A549 (cell line): ENCODE results near the gene PHACTR4. TPM values are rescaled to one million over a fixed set of nuclear protein-coding genes. Genes with fewer than 3 reads are reported as not detected.
"Not testable (repeated sequence)": the region's sequence is repeated elsewhere in the genome, so short reads cannot be mapped to it uniquely, and the experiment has no call there.

Experiments
- ATAC-seq, 2 experiments: fragments of 200-7000 bp in 1 of 2; fragments of >200 bp in 1 of 2; cut with Nextera tagmentation in 1 of 2; cut with Tn5 transposase in 1 of 2; 3 replicates each; pipeline versions ENCODE4 v1.8.0 to v1.9.1; 2018 to 2020; ENCODE audit warnings: mild to moderate bottlenecking in 1 of 2, moderate library complexity in 1 of 2
- CTCF ChIA-PET: fragments of 300-600 bp; sonication (Branson Sonifier 250); formaldehyde crosslinking; extraction: SDS; loops from one replicate; lab custom pipeline; 2021; ENCODE audit warnings: antibody characterized with exemption, inconsistent platforms; lab: Yijun Ruan, JAX
- POLR2A ChIA-PET: fragments of 350-600 bp; formaldehyde crosslinking; extraction: SDS; loops from one replicate; lab custom pipeline; 2021; ENCODE audit warnings: antibody characterized with exemption, inconsistent platforms; lab: Yijun Ruan, JAX
- DNase-seq, 2 experiments: peaks; one replicate each; pipeline versions ENCODE4 v3.0.0 to v3.0.0-alpha.2; 2011 to 2016; ENCODE audit warnings: low read depth in 1 of 2, low spot score in 1 of 2
- FAIRE-seq: peaks from 2 replicates; lab custom pipeline; 2011; peaks lifted over from hg19 to GRCh38; lab: Jason Lieb, UNC
- H3K27ac ChIP-seq, 2 experiments: fragments of >200 bp; sonication (Bioruptor Twin); formaldehyde crosslinking; 3 replicates each; pipeline ENCODE4 v1.5.1; 2016 to 2017
- H3K4me1 ChIP-seq: fragments of >200 bp; sonication (Bioruptor Twin); formaldehyde crosslinking; 3 replicates; pipeline ENCODE4 v1.6.1; 2016
- H3K4me2 ChIP-seq: fragments of >200 bp; sonication (Bioruptor Twin); formaldehyde crosslinking; 3 replicates; pipeline ENCODE4 v1.6.1; 2016
- H3K4me3 ChIP-seq: fragments of >200 bp; sonication (Bioruptor Twin); formaldehyde crosslinking; 3 replicates; pipeline ENCODE4 v1.5.1; 2016
- H3K9me3 ChIP-seq: fragments of >200 bp; sonication (Bioruptor Twin); formaldehyde crosslinking; 3 replicates; pipeline ENCODE4 v1.6.1; 2016
- CEBPB ChIP-seq, 2 experiments: fragments of >200 bp in 1 of 2; sonication (Bioruptor Twin) in 1 of 2; formaldehyde crosslinking in 1 of 2; IDR thresholded peaks; 2 replicates each; pipeline ENCODE4 v1.6.1; 2012 to 2016
- ELK1 ChIP-seq: fragments of 150-350 bp; IDR thresholded peaks from 2 replicates; pipeline ENCODE4 v1.6.1; 2014; ENCODE audit warnings: low read depth, mild to moderate bottlenecking, low read length
- FOSL2 ChIP-seq, 2 experiments: fragments of 450-650 bp in 1 of 2; fragments of >200 bp in 1 of 2; sonication (Bioruptor Twin) in 1 of 2; formaldehyde crosslinking; IDR thresholded peaks; 2 replicates each; pipeline versions ENCODE4 v1.5.0 to v1.6.1; 2016 to 2020; ENCODE audit warnings: mild to moderate bottlenecking in 1 of 2, moderate library complexity in 1 of 2
- HOXB13 ChIP-seq: fragments of 250-450 bp; sonication (Bioruptor Pico); IDR thresholded peaks from 2 replicates; pipeline ENCODE4 v1.5.0; 2020; ENCODE audit warnings: low read depth, mild to moderate bottlenecking, moderate library complexity
- KDM5A ChIP-seq: fragments of 200-600 bp; sonication (generic); IDR thresholded peaks from 2 replicates; pipeline ENCODE4 v1.6.1; 2016; ENCODE audit warnings: antibody characterized with exemption, mild to moderate bottlenecking
- MAFK ChIP-seq: fragments of 450-650 bp; IDR thresholded peaks from 2 replicates; pipeline ENCODE4 v1.6.1; 2014; ENCODE audit not compliant: partially characterized antibody
- POLR2A ChIP-seq: IDR thresholded peaks from 2 replicates; pipeline ENCODE4 v1.6.1; 2012; ENCODE audit warnings: mild to moderate bottlenecking, low read length
- POLR2AphosphoS2 ChIP-seq: conservative IDR thresholded peaks from 2 replicates; pipeline ENCODE4 v1.6.1; 2012; ENCODE audit warnings: low read length, improper control_type of control experiment, inconsistent platforms
- RARB ChIP-seq: fragments of 250-450 bp; sonication (Bioruptor Pico); IDR thresholded peaks from 2 replicates; pipeline ENCODE4 v1.8.0; 2021; ENCODE audit warnings: mild to moderate bottlenecking, moderate library complexity
- SREBF2 ChIP-seq: fragments of 450-650 bp; IDR thresholded peaks from 2 replicates; pipeline ENCODE4 v1.6.1; 2014; ENCODE audit warnings: mild to moderate bottlenecking, moderate library complexity
- TFCP2L1 ChIP-seq: fragments of 250-450 bp; sonication (Bioruptor Pico); IDR thresholded peaks from 2 replicates; pipeline ENCODE4 v1.5.0; 2021; ENCODE audit warnings: mild to moderate bottlenecking
- TP53 ChIP-seq: fragments of 250-450 bp; sonication (Bioruptor Pico); IDR thresholded peaks from 2 replicates; pipeline ENCODE4 v1.5.0; 2021; ENCODE audit warnings: mild to moderate bottlenecking, moderate library complexity
- USF2 ChIP-seq: fragments of 450-650 bp; IDR thresholded peaks from 2 replicates; pipeline ENCODE4 v1.6.1; 2014; ENCODE audit warnings: antibody characterized with exemption
- ZC3H11A ChIP-seq: fragments of 450-650 bp; IDR thresholded peaks from 2 replicates; pipeline ENCODE4 v1.6.1; 2014; ENCODE audit warnings: antibody characterized with exemption, mild to moderate bottlenecking
- ZNF302 ChIP-seq: fragments of 250-450 bp; sonication (Bioruptor Pico); IDR thresholded peaks from 2 replicates; pipeline ENCODE4 v1.9.0; 2021; ENCODE audit warnings: inconsistent platforms, mild to moderate bottlenecking, moderate library complexity
- ZSCAN20 ChIP-seq: fragments of 250-450 bp; sonication (Bioruptor Pico); IDR thresholded peaks from 2 replicates; pipeline ENCODE4 v1.8.0; 2022; ENCODE audit warnings: mild to moderate bottlenecking, moderate library complexity
- WGBS: methylation state at CpG from one replicate; pipeline ENCODE4 v1.1.6; 2017; ENCODE audit errors: missing lambda C conversion rate; 5-methylcytosine and 5-hydroxymethylcytosine counted together
- polyA plus RNA-seq, 4 experiments: library from polyadenylated mRNA; depleted of rRNA in 3 of 4; stranded (reverse); fragments of >200 nt; fragmentation: RNase III in 1 of 4; extraction: RNeasy Plus Mini Kit Qiagen cat#74134 plus additional on column Dnase treatment in 1 of 4; gene quantifications; 2 replicates in 3 of 4; 3 replicates in 1 of 4; pipeline ENCODE4 v1.2.3, GENCODE V29; 2011 to 2017
- TF ChIP-seq, protein P1 (sequence below): IDR thresholded peaks from 2 replicates; pipeline ENCODE4 v1.6.1; 2012; ENCODE audit warnings: low read depth, borderline replicate concordance
- TF ChIP-seq, protein P2 (sequence below): IDR thresholded peaks from 2 replicates; pipeline ENCODE4 v1.6.1; 2012

Gene PHACTR4
- polyA plus RNA-seq, 2 of the 4 experiments (the other 2 are of a cell fraction): 17.4 to 25.0 TPM

GRCh38 chr1:28343405-28343804 lies 26.1 kb upstream of the PHACTR4 start:
- TF ChIP-seq, protein P1, sequence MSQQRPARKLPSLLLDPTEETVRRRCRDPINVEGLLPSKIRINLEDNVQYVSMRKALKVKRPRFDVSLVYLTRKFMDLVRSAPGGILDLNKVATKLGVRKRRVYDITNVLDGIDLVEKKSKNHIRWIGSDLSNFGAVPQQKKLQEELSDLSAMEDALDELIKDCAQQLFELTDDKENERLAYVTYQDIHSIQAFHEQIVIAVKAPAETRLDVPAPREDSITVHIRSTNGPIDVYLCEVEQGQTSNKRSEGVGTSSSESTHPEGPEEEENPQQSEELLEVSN: no peak
- no peak for TF ChIP-seq TP53 (CRISPR knock-in tag)
- TF ChIP-seq POLR2A: no peak
- TF ChIP-seq MAFK: peak; percentile 2
- TF ChIP-seq KDM5A: no peak
- no peak for TF ChIP-seq FOSL2 (IDR thresholded peaks at IDR 0.05)
- TF ChIP-seq FOSL2 (CRISPR knock-in tag; IDR thresholded peaks at IDR 0.05): no peak
- no peak for TF ChIP-seq HOXB13 (CRISPR knock-in tag)
- H3K27ac ChIP-seq: no peak overlapping the region
- FAIRE-seq: no peak
- peak in 1 of 2 experiments; percentile 61 for DNase-seq
- H3K4me2 ChIP-seq: no peak overlapping the region
- no peak overlapping the region for H3K4me3 ChIP-seq
- ATAC-seq: peak in 1 of 2 experiments; percentile 76; a peak in 3 of 6 replicates
- POLR2A ChIA-PET: interaction anchor here (0.6 kb wide), 2 partner anchors 14 to 170 kb away, joined by 3 read pairs; partner anchors contain the start of gene MED18
- H3K9me3 ChIP-seq: no peaks in the 10 kb centered on the region
- peaks cover 6% of the 10 kb centered on the region; the same call in 1 of the 3 replicates for H3K4me1 ChIP-seq
- CTCF ChIA-PET: interaction anchor here (0.7 to 3.2 kb wide), 4 partner anchors 10 to 97 kb away, joined by 3 to 12 read pairs (median 5); no protein-coding TSS in a partner anchor
- 74% methylated on average over 2 of the region's 2 CpGs for WGBS

DNA sequence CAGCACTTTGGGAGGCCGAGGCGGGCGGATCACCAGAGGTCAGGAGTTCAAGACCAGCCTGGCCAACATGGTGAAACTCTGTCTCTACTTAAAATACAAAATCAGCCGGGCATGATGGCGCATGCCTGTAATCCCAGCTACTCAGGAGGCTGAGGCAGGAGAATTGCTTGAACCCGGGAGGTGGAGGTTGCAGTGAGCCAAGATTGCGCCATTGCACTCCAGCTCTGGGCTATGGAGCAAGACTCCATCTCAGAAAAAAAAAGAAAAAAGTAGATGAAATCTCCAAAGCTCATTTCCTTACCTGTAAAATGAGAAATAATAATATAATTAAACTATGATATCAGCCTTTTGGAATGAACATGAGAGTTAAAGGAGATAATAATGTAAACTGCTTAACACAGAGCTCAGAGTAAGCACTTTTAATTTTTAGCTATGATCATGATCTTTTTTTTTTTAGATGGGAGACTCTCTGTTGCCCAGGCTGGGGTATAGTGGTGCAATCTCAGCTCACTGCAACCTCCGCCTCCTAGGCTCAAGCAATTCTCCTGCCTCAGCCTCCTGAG lies 16.2 kb upstream of the PHACTR4 start:
- POLR2A ChIA-PET: interaction anchor here (0.7 to 1.3 kb wide), 3 partner anchors 93 to 228 kb away, joined by 3 to 4 read pairs (median 3); partner anchors contain the start of gene ATP5IF1
- not testable (repeated sequence) for H3K9me3 ChIP-seq, FAIRE-seq, H3K4me3 ChIP-seq, ATAC-seq, DNase-seq
- CTCF ChIA-PET: interaction anchor here (0.6 to 2.4 kb wide), 5 partner anchors 9 to 144 kb away, joined by 3 to 16 read pairs (median 3); no protein-coding TSS in a partner anchor
- WGBS: 95% methylated on average over 6 of the region's 8 CpGs
- peaks cover 27% of the 10 kb centered on the region for H3K4me1 ChIP-seq
- H3K27ac ChIP-seq: peak overlapping the region; percentile 70 to 89
- H3K4me2 ChIP-seq: peak overlapping the region; percentile 45

DNA sequence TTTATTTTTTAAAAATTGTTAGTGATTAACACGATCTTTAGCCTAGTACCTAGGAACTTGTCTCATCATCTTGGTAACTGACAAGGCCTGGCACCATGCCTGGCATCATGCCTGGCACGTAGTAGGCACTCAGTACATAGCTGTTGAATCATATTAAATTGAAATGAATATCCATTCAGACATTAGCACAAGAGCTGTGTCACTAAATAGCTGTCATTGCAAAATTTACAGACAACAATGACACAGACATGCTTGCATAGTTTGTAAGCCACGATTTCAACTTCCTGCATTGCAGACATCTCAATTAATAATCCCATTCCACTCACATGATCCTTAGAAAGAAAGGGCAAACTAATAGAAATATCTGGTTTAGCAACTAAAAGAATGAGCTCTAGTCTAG lies 15.4 kb upstream of the PHACTR4 start:
- Histone ChIP-seq H3K27ac (peak overlapping the region; percentile 70 to 89), H3K4me2 (peak overlapping the region; percentile 45), H3K4me1 (peaks cover 27% of the 10 kb centered on the region), H3K9me3 (no peaks in the 10 kb centered on the region), H3K4me3 (no peak overlapping the region)
- ATAC-seq: peak; percentile 27 to 63; a peak in 3 of 6 replicates
- peak in 1 of 2 experiments; percentile 37 for DNase-seq
- peak; percentile 96 for TF ChIP-seq MAFK
- no peak for TF ChIP-seq USF2
- TF ChIP-seq ZNF302: no peak
- peak in 1 of 2 experiments; percentile 40; a peak in 2 of 4 replicates for TF ChIP-seq CEBPB (IDR thresholded peaks at IDR 0.05)
- TF ChIP-seq POLR2AphosphoS2: no peak
- no peak for TF ChIP-seq TFCP2L1 (CRISPR knock-in tag)
- no peak for TF ChIP-seq FOSL2 (IDR thresholded peaks at IDR 0.05)
- peak; percentile 59 for TF ChIP-seq FOSL2 (CRISPR knock-in tag; IDR thresholded peaks at IDR 0.05)
- FAIRE-seq: no peak
- CTCF ChIA-PET: interaction anchor here (0.5 to 2.4 kb wide), 7 partner anchors 9 to 392 kb away, joined by 3 to 16 read pairs (median 4); no protein-coding TSS in a partner anchor
- POLR2A ChIA-PET: interaction anchor here (0.6 to 1.3 kb wide), 5 partner anchors 15 to 227 kb away, joined by 3 to 6 read pairs (median 4); partner anchors contain the start of genes ATP5IF1 and PHACTR4
- WGBS: 11% methylated on average over 3 of the region's 3 CpGs

- Histone ChIP-seq H3K9me3 (no peaks in the 10 kb centered on the region), H3K27ac (peak overlapping the region in 1 of 2 experiments; percentile 2; a peak in 1 of 6 replicates), H3K4me3 (no peak overlapping the region), H3K4me1 (peaks cover 9% of the 10 kb centered on the region), H3K4me2 (no peak overlapping the region)
- ATAC-seq: peak in 1 of 2 experiments; percentile 19; a peak in 1 of 6 replicates
- ChIA-PET POLR2A (interaction anchor here (2.1 kb wide), 1 partner anchor 11 kb away, joined by 9 read pairs; the partner anchor contains the start of gene PHACTR4), CTCF (interaction anchor here (0.8 to 6.7 kb wide), 15 partner anchors 11 to 267 kb away, joined by 3 to 47 read pairs (median 5); partner anchors contain the start of genes ATP5IF1 and PHACTR4)
- DNase-seq: no peak
- FAIRE-seq: no peak
- WGBS: 42% methylated on average over 3 of the region's 3 CpGs
- no peak for TF ChIP-seq RARB (CRISPR knock-in tag)
- no peak for TF ChIP-seq ELK1
- no peak for TF ChIP-seq ZSCAN20 (CRISPR knock-in tag)
- no peak for TF ChIP-seq USF2
- no peak for TF ChIP-seq SREBF2
- TF ChIP-seq, protein P2, sequence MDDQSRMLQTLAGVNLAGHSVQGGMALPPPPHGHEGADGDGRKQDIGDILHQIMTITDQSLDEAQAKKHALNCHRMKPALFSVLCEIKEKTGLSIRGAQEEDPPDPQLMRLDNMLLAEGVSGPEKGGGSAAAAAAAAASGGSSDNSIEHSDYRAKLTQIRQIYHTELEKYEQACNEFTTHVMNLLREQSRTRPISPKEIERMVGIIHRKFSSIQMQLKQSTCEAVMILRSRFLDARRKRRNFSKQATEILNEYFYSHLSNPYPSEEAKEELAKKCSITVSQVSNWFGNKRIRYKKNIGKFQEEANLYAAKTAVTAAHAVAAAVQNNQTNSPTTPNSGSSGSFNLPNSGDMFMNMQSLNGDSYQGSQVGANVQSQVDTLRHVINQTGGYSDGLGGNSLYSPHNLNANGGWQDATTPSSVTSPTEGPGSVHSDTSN: no peak
- TF ChIP-seq KDM5A: no peak
- TF ChIP-seq ZC3H11A: no peak
Observed at GRCh38 chr1:28358716-28359115, 10.8 kb upstream of the PHACTR4 start.
